ENCODE data around the gene ARMH1.
"Not testable (repeated sequence)": the region's sequence is repeated elsewhere in the genome, so short reads cannot be mapped to it uniquely, and the experiment has no call there.

Gene ARMH1

GRCh38 chr1:44738953-44739306 lies 64.4 kb downstream of the ARMH1 start:
- H3K9me3 ChIP-seq (ENCODE audit: low read length); H3K27me3 ChIP-seq (ENCODE audit: insufficient read depth, low read length): not testable (repeated sequence)
- peak overlapping the region; percentile 76 for H3K4me3 ChIP-seq (ENCODE audit: low read length)
- H2AFZ ChIP-seq (ENCODE audit: low read depth, low read length) = peak overlapping the region; percentile 68
- peaks cover 14% of the 10 kb centered on the region for H3K36me3 ChIP-seq (ENCODE audit: insufficient read depth, low read length)
- H3K4me1 ChIP-seq (ENCODE audit: insufficient read depth, low read length) = peaks cover 16% of the 10 kb centered on the region

GRCh38 chr1:44739307-44740178 lies 65.0 kb downstream of the ARMH1 start, which contains the start of gene KIF2C:
Gene KIF2C, plus strand, starts transcription at chr1:44739837. Its CDS starts 96 bp downstream, at chr1:44739933.
- Histone ChIP-seq H3K27me3 (ENCODE audit: insufficient read depth, low read length) (no peaks in the 10 kb centered on the region), H3K4me1 (ENCODE audit: insufficient read depth, low read length) (peaks cover 16% of the 10 kb centered on the region), H3K9me3 (ENCODE audit: low read length) (no peaks in the 10 kb centered on the region), H3K4me3 (ENCODE audit: low read length) (peak within 1 kb of the TSS; percentile 76), H2AFZ (ENCODE audit: low read depth, low read length) (peak within 1 kb of the TSS; percentile 68), H3K36me3 (ENCODE audit: insufficient read depth, low read length) (peaks cover 19% of the 10 kb centered on the region)

GRCh38 chr1:44740179-44740617 lies 65.7 kb downstream of the ARMH1 start:
- H3K36me3 ChIP-seq (ENCODE audit: insufficient read depth, low read length) = peaks cover 19% of the 10 kb centered on the region
- no peaks in the 10 kb centered on the region for H3K9me3 ChIP-seq (ENCODE audit: low read length)
- H3K4me1 ChIP-seq (ENCODE audit: insufficient read depth, low read length) = peaks cover 16% of the 10 kb centered on the region
- H3K27me3 ChIP-seq (ENCODE audit: insufficient read depth, low read length) = no peaks in the 10 kb centered on the region
- peak overlapping the region; percentile 22 for H2AFZ ChIP-seq (ENCODE audit: low read depth, low read length)
- H3K4me3 ChIP-seq (ENCODE audit: low read length) = peak overlapping the region; percentile 76

- Histone ChIP-seq H3K4me1 (ENCODE audit: insufficient read depth, low read length) (peaks cover 16% of the 10 kb centered on the region), H3K27me3 (ENCODE audit: insufficient read depth, low read length) (no peaks in the 10 kb centered on the region), H2AFZ (ENCODE audit: low read depth, low read length) (no peak overlapping the region), H3K9me3 (ENCODE audit: low read length) (no peaks in the 10 kb centered on the region), H3K36me3 (ENCODE audit: insufficient read depth, low read length) (peaks cover 38% of the 10 kb centered on the region), H3K4me3 (ENCODE audit: low read length) (no peak overlapping the region)
Measured at GRCh38 chr1:44743211-44743610, 68.7 kb downstream of the ARMH1 start.

- Histone ChIP-seq H3K9me3 (ENCODE audit: low read length) (no peaks in the 10 kb centered on the region), H3K36me3 (ENCODE audit: insufficient read depth, low read length) (peaks cover 55% of the 10 kb centered on the region), H3K4me3 (ENCODE audit: low read length) (no peak overlapping the region), H3K27me3 (ENCODE audit: insufficient read depth, low read length) (no peaks in the 10 kb centered on the region), H3K4me1 (ENCODE audit: insufficient read depth, low read length) (no peaks in the 10 kb centered on the region), H2AFZ (ENCODE audit: low read depth, low read length) (no peak overlapping the region)
Measured at GRCh38 chr1:44747878-44748277, 73.4 kb downstream of the ARMH1 start.

GRCh38 chr1:44757420-44757819 lies 82.9 kb downstream of the ARMH1 start:
- no peak overlapping the region for H2AFZ ChIP-seq (ENCODE audit: low read depth, low read length)
- H3K4me3 ChIP-seq (ENCODE audit: low read length) = no peak overlapping the region
- no peaks in the 10 kb centered on the region for H3K4me1 ChIP-seq (ENCODE audit: insufficient read depth, low read length)
- H3K36me3 ChIP-seq (ENCODE audit: insufficient read depth, low read length) = peaks cover 84% of the 10 kb centered on the region
- no peaks in the 10 kb centered on the region for H3K9me3 ChIP-seq (ENCODE audit: low read length)
- H3K27me3 ChIP-seq (ENCODE audit: insufficient read depth, low read length) = no peaks in the 10 kb centered on the region

- no peaks in the 10 kb centered on the region for H3K27me3 ChIP-seq (ENCODE audit: insufficient read depth, low read length)
- no peak overlapping the region for H3K4me3 ChIP-seq (ENCODE audit: low read length)
- H3K9me3 ChIP-seq (ENCODE audit: low read length) = no peaks in the 10 kb centered on the region
- peaks cover 81% of the 10 kb centered on the region for H3K36me3 ChIP-seq (ENCODE audit: insufficient read depth, low read length)
- no peaks in the 10 kb centered on the region for H3K4me1 ChIP-seq (ENCODE audit: insufficient read depth, low read length)
- no peak overlapping the region for H2AFZ ChIP-seq (ENCODE audit: low read depth, low read length)
Measured at GRCh38 chr1:44759077-44759476, 84.6 kb downstream of the ARMH1 start.

GRCh38 chr1:44760876-44761275 lies 86.4 kb downstream of the ARMH1 start:
- no peak overlapping the region for H2AFZ ChIP-seq (ENCODE audit: low read depth, low read length)
- H3K4me3 ChIP-seq (ENCODE audit: low read length) = no peak overlapping the region
- H3K9me3 ChIP-seq (ENCODE audit: low read length) = no peaks in the 10 kb centered on the region
- H3K4me1 ChIP-seq (ENCODE audit: insufficient read depth, low read length) = no peaks in the 10 kb centered on the region
- H3K27me3 ChIP-seq (ENCODE audit: insufficient read depth, low read length) = no peaks in the 10 kb centered on the region
- peaks cover 71% of the 10 kb centered on the region for H3K36me3 ChIP-seq (ENCODE audit: insufficient read depth, low read length)

- not testable (repeated sequence) for H3K9me3 ChIP-seq (ENCODE audit: low read length); H2AFZ ChIP-seq (ENCODE audit: low read depth, low read length); H3K4me1 ChIP-seq (ENCODE audit: insufficient read depth, low read length); H3K27me3 ChIP-seq (ENCODE audit: insufficient read depth, low read length); H3K4me3 ChIP-seq (ENCODE audit: low read length)
- peaks cover 49% of the 10 kb centered on the region for H3K36me3 ChIP-seq (ENCODE audit: insufficient read depth, low read length)
Measured at GRCh38 chr1:44766421-44766820, 91.9 kb downstream of the ARMH1 start.

Measured in neuron (in vitro differentiated cells).